HG03469 (cell line): Measurements from ENCODE around the gene SPATA13.

Experiments used
- ATAC-seq: cut with Tn5 transposase; IDR thresholded peaks from one replicate; pipeline ENCODE4 v1.9.1; 2021; ENCODE audit warnings: mild to moderate bottlenecking, moderate library complexity, moderate number of reproducible peaks; ENCODE audit not compliant: unreplicated experiment

The SPATA13 gene

GRCh38 chr13:24166561-24166960, 6.0 kb downstream of the SPATA13 start:
- ATAC-seq = no peak

DNA sequence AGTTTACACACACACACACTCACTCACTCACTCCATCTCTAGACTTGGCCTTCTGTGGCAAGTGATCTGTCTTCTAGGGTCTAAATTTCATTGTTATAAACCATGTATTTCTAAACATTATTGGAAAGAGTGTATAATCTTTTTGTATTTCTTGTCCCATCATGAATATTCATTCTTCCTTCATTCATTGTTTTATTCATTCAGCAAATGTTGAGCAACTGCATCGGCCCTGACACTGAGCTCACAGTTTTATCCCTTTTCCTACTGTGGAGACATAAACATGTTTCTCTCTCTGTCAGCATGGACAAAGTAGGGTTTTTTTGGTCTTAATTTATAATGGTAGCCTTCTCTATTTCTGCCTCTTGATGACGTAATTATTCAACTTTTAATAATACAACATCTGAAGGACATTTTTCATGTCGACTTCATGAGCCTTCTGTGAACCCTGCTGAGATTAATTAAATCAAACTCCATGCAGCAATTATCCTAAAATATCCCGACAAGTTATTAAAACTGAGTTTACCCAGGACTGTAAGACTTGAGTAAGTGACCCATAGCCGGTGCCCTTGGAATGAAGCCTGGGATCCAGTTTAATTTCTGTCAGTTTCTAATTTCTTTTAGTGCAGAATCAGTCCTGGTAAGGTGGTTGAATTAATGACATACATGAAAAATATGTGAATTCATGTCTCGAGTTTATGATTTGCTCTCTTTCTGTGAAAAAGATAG, 7.3 kb downstream of the SPATA13 start:
- no peak for ATAC-seq

DNA sequence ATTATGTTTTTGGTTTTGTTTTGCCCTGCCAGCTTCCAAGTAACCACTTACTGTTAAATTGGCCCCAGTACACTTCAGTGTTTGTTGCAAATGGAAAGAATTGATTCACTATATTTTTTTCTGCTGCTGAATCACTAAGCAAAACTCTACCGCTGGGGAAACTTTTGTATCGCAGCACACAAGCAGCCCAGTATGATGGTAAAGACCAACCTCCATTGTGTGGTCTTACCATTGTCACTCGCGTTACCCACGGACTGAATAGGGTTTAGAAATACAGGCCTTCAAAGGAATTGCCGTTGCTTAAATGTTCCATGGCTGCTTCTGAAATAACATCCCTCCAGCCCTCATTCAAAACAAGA, 7.9 kb downstream of the SPATA13 start:
- no peak for ATAC-seq

DNA sequence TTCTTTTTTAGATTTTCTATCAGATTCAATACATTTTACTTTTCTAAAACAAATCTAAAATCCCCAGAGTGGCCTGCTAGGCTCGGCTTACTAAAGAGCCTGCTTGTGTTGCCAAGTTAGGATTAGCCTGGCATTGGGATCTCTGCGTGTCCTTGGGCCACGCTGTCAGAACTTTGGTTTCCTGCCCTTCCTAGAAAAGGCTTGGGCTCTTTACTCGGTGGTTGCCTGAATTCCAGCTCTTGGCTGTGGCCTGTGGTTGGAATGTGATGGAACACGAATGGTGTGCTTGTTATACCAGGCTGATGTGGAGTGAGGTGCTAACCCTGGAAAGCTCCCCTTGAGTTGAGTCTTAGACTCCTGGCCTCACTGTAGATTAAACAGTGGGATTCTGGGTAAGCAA, 8.5 kb downstream of the SPATA13 start:
- no peak for ATAC-seq

GRCh38 chr13:24172071-24172470, 11.6 kb downstream of the SPATA13 start:
- no peak for ATAC-seq

- no peak for ATAC-seq
Observed at GRCh38 chr13:24173795-24174194, 13.3 kb downstream of the SPATA13 start.

GRCh38 chr13:24175847-24176246, 15.3 kb downstream of the SPATA13 start:
- ATAC-seq = no peak

GRCh38 chr13:24176351-24177101, 16.0 kb downstream of the SPATA13 start:
- ATAC-seq = no peak

- ATAC-seq = no peak
Observed at GRCh38 chr13:24178847-24179485, 18.4 kb downstream of the SPATA13 start.

DNA sequence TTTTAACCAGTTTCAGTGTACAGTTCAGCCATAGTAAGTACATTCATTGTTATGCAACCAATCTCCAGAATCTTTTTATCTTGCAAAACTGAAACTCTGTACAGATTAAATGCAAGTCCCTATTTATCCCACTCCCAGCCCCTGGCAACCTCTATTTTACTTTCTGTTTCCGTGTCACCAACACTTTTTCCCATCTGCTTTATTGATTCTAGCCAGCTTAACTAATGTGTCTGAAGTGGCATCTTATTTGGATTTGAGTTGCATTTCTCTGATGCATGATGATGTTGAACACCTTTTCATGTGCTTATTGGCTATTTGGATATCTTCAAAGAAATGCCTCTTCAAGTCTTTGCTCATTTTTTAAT, 18.9 kb downstream of the SPATA13 start:
- no peak for ATAC-seq

DNA sequence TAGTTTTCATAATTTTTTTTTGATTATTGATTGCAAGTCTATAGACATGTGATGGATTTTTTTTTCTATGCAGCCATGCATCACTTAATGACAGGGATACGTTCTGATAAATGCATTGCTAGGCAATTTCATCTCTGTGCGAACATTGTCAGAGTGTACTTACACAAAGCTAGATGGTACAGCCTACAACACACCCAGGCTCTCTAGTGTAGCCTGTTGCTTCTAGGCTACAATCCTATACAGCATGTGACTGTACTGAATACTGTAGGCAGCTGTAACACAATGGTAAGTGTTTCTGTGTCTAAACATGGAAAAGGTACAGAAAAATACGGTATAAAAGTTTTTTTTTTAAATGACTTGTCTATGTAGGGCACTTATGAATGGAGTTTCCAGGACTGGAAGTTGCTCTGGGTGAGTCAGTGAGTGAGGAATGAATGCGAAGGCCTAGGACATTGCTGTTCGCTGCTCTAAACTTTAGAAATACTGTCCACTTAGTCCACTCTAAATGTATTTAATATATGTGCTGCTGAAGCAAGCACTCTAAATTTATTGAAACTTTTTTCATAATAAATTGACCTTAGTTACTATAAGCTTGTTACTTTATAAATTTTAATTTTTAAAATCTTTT, 20.3 kb downstream of the SPATA13 start:
- no peak for ATAC-seq

DNA sequence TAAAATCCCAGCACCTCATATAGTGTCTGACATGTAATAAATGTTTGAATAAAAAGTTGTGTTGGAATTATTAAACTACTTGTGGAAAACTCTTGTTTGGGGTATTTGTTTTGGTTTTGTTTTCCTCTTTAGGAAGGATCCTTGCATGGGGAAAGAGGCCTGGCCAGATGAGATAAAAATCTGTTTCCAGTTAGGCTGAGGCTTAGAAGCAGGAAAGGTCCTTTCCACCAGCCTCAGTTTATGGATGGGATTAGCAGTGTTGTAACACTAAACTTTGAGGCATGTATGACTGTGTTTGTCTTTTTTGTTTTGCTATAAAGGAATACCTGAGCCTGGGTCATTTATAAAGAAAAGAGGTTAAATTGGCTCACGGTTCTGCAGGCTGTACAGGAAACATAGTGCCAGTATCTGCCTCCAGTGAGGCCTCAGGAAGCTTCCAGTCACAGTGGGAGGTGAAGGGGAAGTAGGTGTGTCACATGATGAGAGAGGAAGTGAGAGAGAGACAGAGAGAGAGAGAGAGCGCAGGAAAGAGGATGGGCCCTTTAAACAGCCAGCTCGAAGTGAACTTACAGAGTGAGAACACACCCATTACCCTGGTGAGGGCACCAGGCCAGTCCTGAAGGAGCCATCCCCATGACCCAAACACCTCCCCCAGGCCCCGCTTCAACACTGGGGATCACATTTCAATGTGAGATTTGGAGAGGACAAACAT, 21.6 kb downstream of the SPATA13 start:
- no peak for ATAC-seq

- no peak for ATAC-seq
Observed at GRCh38 chr13:24182703-24183081, 22.2 kb downstream of the SPATA13 start.

DNA sequence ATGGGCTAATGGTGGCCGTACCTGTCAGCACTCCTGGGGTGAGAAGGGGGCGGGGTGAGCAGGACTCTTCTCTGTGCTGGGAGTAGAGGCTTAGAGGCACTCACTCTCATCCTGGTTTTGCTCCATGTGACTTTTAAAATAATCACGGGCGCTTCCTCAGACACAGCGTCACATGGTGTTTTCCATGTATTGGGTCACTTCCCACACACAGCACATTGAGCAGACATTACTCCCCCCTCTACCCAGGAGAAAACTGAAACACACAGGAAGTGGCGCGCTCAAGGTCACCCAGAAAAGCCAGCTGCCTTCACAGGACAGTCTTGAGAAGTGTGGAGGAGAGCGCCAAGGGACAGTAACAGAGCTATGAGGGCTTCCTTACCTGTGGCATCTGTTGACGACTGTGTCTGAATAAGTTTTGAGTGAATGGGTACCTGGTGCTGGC, 23.2 kb downstream of the SPATA13 start:
- no peak for ATAC-seq

- no peak for ATAC-seq
Observed at GRCh38 chr13:24184265-24184841, 23.8 kb downstream of the SPATA13 start.

GRCh38 chr13:24184882-24185281, 24.4 kb downstream of the SPATA13 start:
- ATAC-seq = no peak

- no peak for ATAC-seq
Observed at GRCh38 chr13:24185591-24186232, 25.2 kb downstream of the SPATA13 start.

GRCh38 chr13:24187185-24187584, 26.7 kb downstream of the SPATA13 start:
- no peak for ATAC-seq

GRCh38 chr13:24192057-24192810, 31.7 kb downstream of the SPATA13 start:
- ATAC-seq = no peak

DNA sequence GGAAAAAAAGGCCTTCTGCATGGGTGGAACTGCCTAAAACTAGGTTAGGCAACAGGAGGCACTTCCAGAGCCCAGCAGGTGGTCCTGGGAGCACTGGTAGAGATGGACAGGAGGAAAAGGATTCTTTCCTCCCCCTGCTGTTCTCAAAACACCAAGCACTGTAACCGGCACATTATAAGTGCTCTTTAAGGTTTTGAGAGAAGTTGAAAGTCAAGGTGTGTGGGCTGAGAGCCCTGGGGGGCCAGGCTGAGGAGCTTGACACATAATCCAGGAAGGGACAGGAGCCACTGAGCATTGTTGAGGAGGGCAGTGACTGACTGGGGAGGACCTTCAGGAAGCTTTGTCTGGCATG, 32.3 kb downstream of the SPATA13 start:
- ATAC-seq = no peak
